ENCODE measurements around the gene FBXL7.

Gene FBXL7

DNA sequence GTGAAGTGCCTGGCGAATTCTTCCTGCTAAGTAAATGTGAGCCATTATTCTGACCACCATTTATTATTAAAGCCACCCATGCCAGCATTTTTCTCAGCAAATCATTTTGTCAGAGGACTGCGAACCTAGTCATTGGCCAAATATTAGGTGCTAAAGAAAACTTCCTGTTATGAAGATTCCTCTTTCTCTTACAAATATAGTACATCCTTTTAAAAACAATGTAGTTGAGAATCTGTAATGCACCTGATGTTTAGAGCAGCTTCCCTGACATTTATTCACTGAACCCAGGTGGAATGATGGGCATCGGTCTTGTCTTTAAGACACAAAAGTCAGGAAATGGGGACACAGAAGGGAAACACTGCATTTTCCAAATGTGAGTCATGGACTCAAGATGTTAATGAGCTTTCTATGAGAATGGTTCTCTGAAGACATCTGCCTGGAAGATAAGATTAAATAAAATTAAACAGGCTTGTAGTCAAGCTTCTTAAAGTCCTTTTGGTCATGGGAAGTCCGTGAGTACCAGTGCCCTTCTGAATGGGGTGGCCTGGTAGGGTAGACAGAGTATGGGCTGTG, 290.6 kb downstream of the FBXL7 start:
- no peak for TF ChIP-seq EZH2phosphoT487 (conservative IDR thresholded peaks at IDR 0.05; ENCODE audit: low read length)
- TF ChIP-seq, protein P1, sequence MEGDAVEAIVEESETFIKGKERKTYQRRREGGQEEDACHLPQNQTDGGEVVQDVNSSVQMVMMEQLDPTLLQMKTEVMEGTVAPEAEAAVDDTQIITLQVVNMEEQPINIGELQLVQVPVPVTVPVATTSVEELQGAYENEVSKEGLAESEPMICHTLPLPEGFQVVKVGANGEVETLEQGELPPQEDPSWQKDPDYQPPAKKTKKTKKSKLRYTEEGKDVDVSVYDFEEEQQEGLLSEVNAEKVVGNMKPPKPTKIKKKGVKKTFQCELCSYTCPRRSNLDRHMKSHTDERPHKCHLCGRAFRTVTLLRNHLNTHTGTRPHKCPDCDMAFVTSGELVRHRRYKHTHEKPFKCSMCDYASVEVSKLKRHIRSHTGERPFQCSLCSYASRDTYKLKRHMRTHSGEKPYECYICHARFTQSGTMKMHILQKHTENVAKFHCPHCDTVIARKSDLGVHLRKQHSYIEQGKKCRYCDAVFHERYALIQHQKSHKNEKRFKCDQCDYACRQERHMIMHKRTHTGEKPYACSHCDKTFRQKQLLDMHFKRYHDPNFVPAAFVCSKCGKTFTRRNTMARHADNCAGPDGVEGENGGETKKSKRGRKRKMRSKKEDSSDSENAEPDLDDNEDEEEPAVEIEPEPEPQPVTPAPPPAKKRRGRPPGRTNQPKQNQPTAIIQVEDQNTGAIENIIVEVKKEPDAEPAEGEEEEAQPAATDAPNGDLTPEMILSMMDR (IDR thresholded peaks at IDR 0.05; ENCODE audit: insufficient read depth, low read length, poor library complexity, severe bottlenecking) = no peak
- no peaks in the 10 kb centered on the region for H4K20me1 ChIP-seq (ENCODE audit: low read depth, low read length)
- H3K27me3 ChIP-seq (ENCODE audit: low read length) = no peaks in the 10 kb centered on the region
- H3K4me2 ChIP-seq (ENCODE audit: low read depth, low read length, poor library complexity, severe bottlenecking) = no peak overlapping the region
- no peaks in the 10 kb centered on the region for H3F3A ChIP-seq (ENCODE audit: insufficient read depth)
- no peaks in the 10 kb centered on the region for H3K9me2 ChIP-seq (replicated peaks; ENCODE audit: insufficient read depth, low read length)
- H3K36me3 ChIP-seq (ENCODE audit: low read length) = no peaks in the 10 kb centered on the region
- H3K9me3 ChIP-seq (ENCODE audit: insufficient read depth, low read length) = no peaks in the 10 kb centered on the region
- H2AFZ ChIP-seq (ENCODE audit: low read depth, low read length, severe bottlenecking) = no peak overlapping the region
- no peak overlapping the region for H3K4me3 ChIP-seq (ENCODE audit: insufficient read depth, low read length, poor library complexity, severe bottlenecking)
- no peak overlapping the region for H3K27ac ChIP-seq (ENCODE audit: low read depth, low read length)
- H3K79me2 ChIP-seq (ENCODE audit: insufficient read depth, low read length) = no peaks in the 10 kb centered on the region
- H3K9ac ChIP-seq (ENCODE audit: low read length) = no peak overlapping the region

DNA sequence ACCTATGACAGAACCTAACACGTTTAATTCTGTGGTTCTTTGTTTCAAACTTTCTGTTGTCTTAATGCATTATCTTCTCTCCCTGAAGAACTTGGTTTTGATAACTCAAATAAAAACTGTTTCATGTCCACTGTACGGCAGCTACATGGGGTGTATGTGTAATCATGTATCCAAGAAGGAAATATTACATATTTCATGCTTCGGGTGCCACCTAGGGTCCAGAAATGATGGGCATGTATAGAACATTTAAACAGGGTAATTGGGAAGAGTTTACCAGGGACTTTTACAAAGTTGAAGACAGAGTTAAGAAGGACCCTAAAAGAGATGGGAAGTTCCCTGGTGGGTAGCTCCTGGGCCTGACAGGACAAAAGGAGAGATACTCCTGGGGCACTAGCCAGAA, 291.3 kb downstream of the FBXL7 start:
- Histone ChIP-seq H2AFZ (ENCODE audit: low read depth, low read length, severe bottlenecking) (no peak overlapping the region), H3K4me3 (ENCODE audit: insufficient read depth, low read length, poor library complexity, severe bottlenecking) (no peak overlapping the region), H3K27me3 (ENCODE audit: low read length) (no peaks in the 10 kb centered on the region), H3K9me3 (ENCODE audit: insufficient read depth, low read length) (no peaks in the 10 kb centered on the region), H3K79me2 (ENCODE audit: insufficient read depth, low read length) (no peaks in the 10 kb centered on the region), H3K9me2 (replicated peaks; ENCODE audit: insufficient read depth, low read length) (no peaks in the 10 kb centered on the region), H3K4me2 (ENCODE audit: low read depth, low read length, poor library complexity, severe bottlenecking) (no peak overlapping the region), H4K20me1 (ENCODE audit: low read depth, low read length) (no peaks in the 10 kb centered on the region), H3K9ac (ENCODE audit: low read length) (no peak overlapping the region), H3K27ac (ENCODE audit: low read depth, low read length) (no peak overlapping the region), H3K36me3 (ENCODE audit: low read length) (no peaks in the 10 kb centered on the region), H3F3A (ENCODE audit: insufficient read depth) (no peaks in the 10 kb centered on the region)
- TF ChIP-seq, protein P1 (IDR thresholded peaks at IDR 0.05; ENCODE audit: insufficient read depth, low read length, poor library complexity, severe bottlenecking) = no peak
- TF ChIP-seq EZH2phosphoT487 (conservative IDR thresholded peaks at IDR 0.05; ENCODE audit: low read length) = no peak

DNA sequence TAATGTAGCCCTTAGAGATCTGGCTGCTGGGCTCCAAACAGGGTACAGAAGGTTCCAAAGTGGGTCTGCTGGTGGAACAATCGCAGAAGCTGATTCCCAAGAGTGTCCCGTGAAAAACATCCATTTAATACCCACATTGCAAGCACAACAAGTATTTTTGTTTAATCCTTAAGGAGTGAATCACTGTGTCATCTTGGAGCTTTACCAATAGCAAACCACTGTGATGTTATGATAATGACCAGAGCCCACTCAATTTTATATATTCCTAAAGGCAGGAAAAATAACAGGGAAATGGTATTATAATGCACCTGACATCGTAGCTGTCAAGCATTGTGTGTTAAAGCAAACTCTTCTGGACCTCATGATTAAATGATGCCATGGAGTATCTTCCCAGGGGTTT, 291.9 kb downstream of the FBXL7 start:
- no peaks in the 10 kb centered on the region for H3K27me3 ChIP-seq (ENCODE audit: low read length)
- H3K9me2 ChIP-seq (replicated peaks; ENCODE audit: insufficient read depth, low read length) = no peaks in the 10 kb centered on the region
- H3K4me2 ChIP-seq (ENCODE audit: low read depth, low read length, poor library complexity, severe bottlenecking) = no peak overlapping the region
- peaks cover 4% of the 10 kb centered on the region; the same call in 1 of the 2 replicates for H3K9me3 ChIP-seq (ENCODE audit: insufficient read depth, low read length)
- H4K20me1 ChIP-seq (ENCODE audit: low read depth, low read length) = no peaks in the 10 kb centered on the region
- H3K27ac ChIP-seq (ENCODE audit: low read depth, low read length) = no peak overlapping the region
- H2AFZ ChIP-seq (ENCODE audit: low read depth, low read length, severe bottlenecking) = no peak overlapping the region
- H3K36me3 ChIP-seq (ENCODE audit: low read length) = no peaks in the 10 kb centered on the region
- H3K79me2 ChIP-seq (ENCODE audit: insufficient read depth, low read length) = no peaks in the 10 kb centered on the region
- no peaks in the 10 kb centered on the region for H3F3A ChIP-seq (ENCODE audit: insufficient read depth)
- no peak for TF ChIP-seq EZH2phosphoT487 (conservative IDR thresholded peaks at IDR 0.05; ENCODE audit: low read length)
- TF ChIP-seq, protein P1 (IDR thresholded peaks at IDR 0.05; ENCODE audit: insufficient read depth, low read length, poor library complexity, severe bottlenecking) = no peak
- no peak overlapping the region for H3K4me3 ChIP-seq (ENCODE audit: insufficient read depth, low read length, poor library complexity, severe bottlenecking)
- no peak overlapping the region for H3K9ac ChIP-seq (ENCODE audit: low read length)
